SK-N-SH treated with all-trans-retinoic acid at 6 μM for 48 hours (cell line): ENCODE measurements around the gene POLD4.

ENCODE experiments used
- ARNTL ChIP-seq: fragments of 450-650 bp; formaldehyde crosslinking; IDR thresholded peaks from 2 replicates; pipeline ENCODE4 v1.5.0; 2020; ENCODE audit warnings: low read depth, mild to moderate bottlenecking, moderate library complexity, borderline replicate concordance
- CREB5 ChIP-seq: fragments of 250-450 bp; sonication (Bioruptor Pico); IDR thresholded peaks from 2 replicates; pipeline ENCODE4 v1.5.1; 2020; ENCODE audit warnings: low read depth, mild to moderate bottlenecking, moderate library complexity
- CSDC2 ChIP-seq: fragments of 250-450 bp; sonication (Bioruptor Pico); IDR thresholded peaks from 2 replicates; pipeline ENCODE4 v1.5.0; 2020; ENCODE audit warnings: mild to moderate bottlenecking, moderate library complexity
- GLIS3 ChIP-seq: fragments of 250-450 bp; sonication (Bioruptor Pico); IDR thresholded peaks from 2 replicates; pipeline ENCODE4 v1.5.0; 2020; ENCODE audit warnings: mild to moderate bottlenecking, moderate library complexity
- OSR1 ChIP-seq: fragments of 250-450 bp; sonication (Bioruptor Pico); IDR thresholded peaks from 2 replicates; pipeline ENCODE4 v1.8.0; 2022; ENCODE audit warnings: moderate library complexity, mild to moderate bottlenecking, inconsistent platforms
- PATZ1 ChIP-seq: fragments of 250-450 bp; sonication (Bioruptor Pico); IDR thresholded peaks from 2 replicates; pipeline ENCODE4 v1.8.0; 2020; ENCODE audit warnings: mild to moderate bottlenecking, moderate library complexity, borderline replicate concordance
- SNAI2 ChIP-seq: fragments of 250-450 bp; sonication (Bioruptor Pico); IDR thresholded peaks from 2 replicates; pipeline ENCODE4 v1.5.0; 2020; ENCODE audit warnings: mild to moderate bottlenecking, moderate library complexity
- TCF4 ChIP-seq: fragments of 250-450 bp; sonication (Bioruptor Pico); IDR thresholded peaks from 2 replicates; pipeline ENCODE4 v1.8.0; 2021; ENCODE audit warnings: mild to moderate bottlenecking, moderate library complexity, borderline replicate concordance
- ZC3H10 ChIP-seq: fragments of 250-450 bp; sonication (Bioruptor Pico); IDR thresholded peaks from 2 replicates; pipeline ENCODE4 v1.5.1; 2021; ENCODE audit warnings: mild to moderate bottlenecking, moderate library complexity
- ZFP3 ChIP-seq: fragments of 250-450 bp; sonication (Bioruptor Pico); IDR thresholded peaks from 2 replicates; pipeline ENCODE4 v1.5.0; 2020; ENCODE audit warnings: mild to moderate bottlenecking, moderate library complexity
- ZNF70 ChIP-seq: fragments of 450-650 bp; formaldehyde crosslinking; IDR thresholded peaks from 2 replicates; pipeline ENCODE4 v1.5.0; 2020; ENCODE audit warnings: mild to moderate bottlenecking, moderate library complexity
- ZNF8 ChIP-seq: fragments of 450-650 bp; formaldehyde crosslinking; IDR thresholded peaks from 2 replicates; pipeline ENCODE4 v1.5.0; 2020; ENCODE audit warnings: mild to moderate bottlenecking, moderate library complexity

GRCh38 chr11:67351275-67352005 lies 1.9 kb downstream of the POLD4 start:
- no peak for TF ChIP-seq CREB5 (CRISPR knock-in tag)
- no peak for TF ChIP-seq ARNTL (CRISPR knock-in tag)
- TF ChIP-seq ZNF8 = no peak
- no peak for TF ChIP-seq OSR1
- no peak for TF ChIP-seq SNAI2 (CRISPR knock-in tag)
- TF ChIP-seq TCF4 = no peak
- no peak for TF ChIP-seq PATZ1
- TF ChIP-seq ZNF70 = no peak
- TF ChIP-seq CSDC2 (CRISPR knock-in tag) = no peak
- TF ChIP-seq ZC3H10 (CRISPR knock-in tag) = no peak
- no peak for TF ChIP-seq ZFP3 (CRISPR knock-in tag)
- TF ChIP-seq GLIS3 (CRISPR knock-in tag) = no peak
